HepG2 (cell line): Measurements from ENCODE around the gene BLID. TPM values are rescaled to one million over a fixed set of nuclear protein-coding genes. Genes with fewer than 3 reads are reported as not detected.

Experiments used
- ATAC-seq: fragments of 200-7000 bp; cut with Tn5 transposase; 3 replicates; pipeline ENCODE4 v1.9.1; 2020; ENCODE audit warnings: mild to moderate bottlenecking, moderate library complexity
- BruUV-seq: library from RNA; stranded (reverse); fragments of 400-500 nt; replicated peaks from 2 replicates; lab custom pipeline; 2021; lab: Mats Ljungman, UMichigan
- CTCF ChIA-PET: fragments of 300-600 bp; formaldehyde crosslinking; extraction: SDS; loops from one replicate; lab custom pipeline; 2021; ENCODE audit warnings: low total read pairs, inconsistent platforms, low intra/inter-chr PET ratio; lab: Yijun Ruan, JAX
- POLR2A ChIA-PET: fragments of 350-600 bp; sonication (Branson Sonifier 250); formaldehyde crosslinking; loops from one replicate; lab custom pipeline; 2020; ENCODE audit warnings: antibody characterized with exemption, inconsistent platforms; lab: Yijun Ruan, JAX
- DNase-seq: peaks from one replicate; pipeline ENCODE4 v3.0.0-alpha.2; 2015; ENCODE audit warnings: low spot score
- FAIRE-seq: peaks from 3 replicates; lab custom pipeline; 2011; peaks lifted over from hg19 to GRCh38; lab: Jason Lieb, UNC
- H2AFZ ChIP-seq: one replicate; pipeline ENCODE4 v1.6.1; 2011; ENCODE audit warnings: low read length, inconsistent platforms
- H3K27ac ChIP-seq: fragments of 300-600 bp; 3 replicates; pipeline ENCODE4 v1.8.0; 2011; ENCODE audit warnings: mixed run types, mild to moderate bottlenecking, mixed read lengths, low read length, inconsistent platforms; ENCODE audit not compliant: insufficient read depth; ENCODE audit errors: extremely low read length
- H3K27me3 ChIP-seq, 2 experiments: fragments of 200-600 bp in 1 of 2; 2 replicates in 1 of 2; 3 replicates in 1 of 2; pipeline versions ENCODE4 v1.6.0 to v1.8.0; 2011; ENCODE audit warnings: low read length in 2 of 2, mild to moderate bottlenecking in 2 of 2, moderate library complexity in 2 of 2, inconsistent platforms in 1 of 2; ENCODE audit not compliant: insufficient read depth in 2 of 2, control insufficient read depth in 1 of 2
- H3K36me3 ChIP-seq, 2 experiments: fragments of 200-600 bp in 1 of 2; replicated peaks in 1 of 2; 2 replicates in 1 of 2; 3 replicates in 1 of 2; pipeline versions ENCODE4 v1.5.1 to v1.8.0; 2011; ENCODE audit warnings: low read length in 2 of 2, inconsistent platforms in 1 of 2; ENCODE audit not compliant: insufficient read depth in 2 of 2, control insufficient read depth in 1 of 2
- H3K4me1 ChIP-seq: 2 replicates; pipeline ENCODE4 v1.5.1; 2012; ENCODE audit warnings: low read length, inconsistent platforms; ENCODE audit not compliant: insufficient read depth
- H3K4me2 ChIP-seq: 2 replicates; pipeline ENCODE4 v1.6.0; 2011; ENCODE audit warnings: low read depth, low read length, inconsistent platforms
- H3K4me3 ChIP-seq, 3 experiments: fragments of 200-600 bp in 1 of 3; sonication (generic), shearing (Covaris generic) in 1 of 3; replicated peaks in 1 of 3; 2 replicates each; pipeline ENCODE4 v1.5.1; 2011 to 2016; ENCODE audit warnings: low read length in 3 of 3, inconsistent platforms in 2 of 3, low read depth in 2 of 3, mild to moderate bottlenecking in 2 of 3, control low read depth in 1 of 3, mixed read lengths in 1 of 3; ENCODE audit not compliant: insufficient read depth in 1 of 3
- H3K79me2 ChIP-seq: one replicate; pipeline ENCODE4 v1.6.1; 2011; ENCODE audit warnings: low read length, inconsistent platforms; ENCODE audit not compliant: insufficient read depth
- H3K9ac ChIP-seq: 2 replicates; pipeline ENCODE4 v1.6.0; 2011; ENCODE audit warnings: mild to moderate bottlenecking, low read depth, low read length, inconsistent platforms; ENCODE audit not compliant: insufficient read depth
- H3K9me3 ChIP-seq: 2 replicates; pipeline ENCODE4 v1.5.1; 2012; ENCODE audit warnings: mild to moderate bottlenecking, low read length
- H4K20me1 ChIP-seq: 2 replicates; pipeline ENCODE4 v1.6.0; 2011; ENCODE audit warnings: inconsistent platforms, mild to moderate bottlenecking, low read length, moderate library complexity; ENCODE audit not compliant: insufficient read depth
- ARID3A ChIP-seq: IDR thresholded peaks from 2 replicates; pipeline ENCODE4 v1.6.1; 2012; ENCODE audit warnings: low read depth, low read length, improper control_type of control experiment
- BRF2 ChIP-seq: sonication (generic); formaldehyde crosslinking; IDR thresholded peaks from 2 replicates; pipeline ENCODE4 v1.8.1; 2022; ENCODE audit warnings: mild to moderate bottlenecking, missing genetic modification reagents
- HMG20A ChIP-seq: IDR thresholded peaks from 2 replicates; pipeline ENCODE4 v1.6.1; 2016; ENCODE audit warnings: borderline replicate concordance
- NFATC3 ChIP-seq: sonication (generic); formaldehyde crosslinking; IDR thresholded peaks from 2 replicates; pipeline ENCODE4 v1.5.1; 2020; ENCODE audit warnings: mild to moderate bottlenecking, missing genetic modification reagents
- SALL2 ChIP-seq: sonication (generic); formaldehyde crosslinking; IDR thresholded peaks from 2 replicates; pipeline ENCODE4 v1.8.1; 2023; ENCODE audit warnings: mild to moderate bottlenecking, missing genetic modification reagents, inconsistent platforms
- ZNF510 ChIP-seq: sonication (generic); formaldehyde crosslinking; IDR thresholded peaks from 2 replicates; pipeline ENCODE4 v1.4.0; 2020; ENCODE audit warnings: low read depth, mild to moderate bottlenecking, missing genetic modification reagents
- ZNF563 ChIP-seq: sonication (generic); formaldehyde crosslinking; IDR thresholded peaks from 2 replicates; pipeline ENCODE4 v1.8.0; 2022; ENCODE audit warnings: mild to moderate bottlenecking, moderate library complexity, missing genetic modification reagents
- ZNF639 ChIP-seq: conservative IDR thresholded peaks from 2 replicates; pipeline ENCODE4 v1.6.1; 2018; ENCODE audit warnings: missing genetic modification reagents
- ZSCAN9 ChIP-seq: IDR thresholded peaks from 2 replicates; pipeline ENCODE4 v1.6.1; 2016; ENCODE audit warnings: borderline replicate concordance
- WGBS: methylation state at CpG from one replicate; pipeline ENCODE4 v1.1.6; 2017; ENCODE audit warnings: low lambda C conversion rate; 5-methylcytosine and 5-hydroxymethylcytosine counted together
- in situ Hi-C: cut with HindIII; loops from 2 replicates; pipeline ENCODE4 v1.10.0; 2017; ENCODE audit warnings: low pct_unique_long_range_greater_than_20kb; ENCODE audit not compliant: extremely low pct_ligation_motif_present
- intact Hi-C: fragments of 100-400 bp; cut with micrococcal nuclease; formaldehyde crosslinking; loops from one replicate; pipeline ENCODE4 v1.10.0; 2022; ENCODE audit not compliant: unreplicated experiment
- polyA plus RNA-seq, 8 experiments: library from polyadenylated mRNA; depleted of rRNA in 3 of 8; stranded (reverse) in 7 of 8; unstranded in 1 of 8; fragments of >200 nt; fragmentation: Illumina TruSeq in 4 of 8; extraction: Trizol in 4 of 8; gene quantifications; 2 replicates each; pipeline versions ENCODE4 v1.2.1 to v1.2.3, GENCODE V29; 2011 to 2016; ENCODE audit warnings: low read depth in 4 of 8, missing spikeins in 1 of 8, mixed read lengths in 1 of 8; ENCODE audit not compliant: insufficient read depth in 1 of 8
- total RNA-seq, 5 experiments: library from RNA; depleted of rRNA; stranded (reverse); fragments of >200 nt; fragmentation: Illumina TruSeq; extraction: Trizol; gene quantifications; 2 replicates each; pipeline ENCODE4 v1.2.3, GENCODE V29; 2016; ENCODE audit warnings: low read depth in 1 of 5
- TF ChIP-seq, protein P1 (sequence below): sonication (generic); formaldehyde crosslinking; IDR thresholded peaks from 2 replicates; pipeline ENCODE4 v1.4.0; 2020; ENCODE audit warnings: missing genetic modification reagents, borderline replicate concordance

Gene BLID
- total and polyA plus RNA-seq, 2 of the 13 experiments (the other 11 are each of a cell fraction or from before 2014, with no cell fraction given): not detected

GRCh38 chr11:122150216-122151124 lies 34.5 kb upstream of the BLID start (continued):
- TF ChIP-seq ZNF563 (CRISPR knock-in tag): no peak
- peak; percentile 54 for TF ChIP-seq ARID3A
- TF ChIP-seq NFATC3 (CRISPR knock-in tag): no peak
- no peak for TF ChIP-seq SALL2
- peak; percentile 85 for TF ChIP-seq HMG20A (CRISPR knock-in tag)

- ChIA-PET POLR2A (no interaction called here), CTCF (no interaction called here)
- Histone ChIP-seq H3K79me2 (no peaks in the 10 kb centered on the region), H3K27ac (no peak overlapping the region), H3K4me2 (no peak overlapping the region), H3K4me1 (0 out of 2 replicates have a peak, but pooled peaks cover 7% of the 10 kb centered on the region), H3K9me3 (no peaks in the 10 kb centered on the region), H4K20me1 (no peaks in the 10 kb centered on the region), H3K36me3 (no peaks in the 10 kb centered on the region), H2AFZ (no peak overlapping the region), H3K9ac (no peak overlapping the region), H3K27me3 (peaks cover 0 to 7% of the 10 kb centered on the region in 2 experiments; a peak in 3 of 5 replicates), H3K4me3 (no peak overlapping the region)
- FAIRE-seq (no peak), DNase-seq (no peak), ATAC-seq (no peak)
- 18% methylated on average over 4 of the region's 4 CpGs for WGBS
- intact Hi-C loops: no loop called here
- in situ Hi-C loops: no loop called here
- BruUV-seq: no TSS peak
- no peak for TF ChIP-seq ZSCAN9 (CRISPR knock-in tag)
- TF ChIP-seq, protein P1, sequence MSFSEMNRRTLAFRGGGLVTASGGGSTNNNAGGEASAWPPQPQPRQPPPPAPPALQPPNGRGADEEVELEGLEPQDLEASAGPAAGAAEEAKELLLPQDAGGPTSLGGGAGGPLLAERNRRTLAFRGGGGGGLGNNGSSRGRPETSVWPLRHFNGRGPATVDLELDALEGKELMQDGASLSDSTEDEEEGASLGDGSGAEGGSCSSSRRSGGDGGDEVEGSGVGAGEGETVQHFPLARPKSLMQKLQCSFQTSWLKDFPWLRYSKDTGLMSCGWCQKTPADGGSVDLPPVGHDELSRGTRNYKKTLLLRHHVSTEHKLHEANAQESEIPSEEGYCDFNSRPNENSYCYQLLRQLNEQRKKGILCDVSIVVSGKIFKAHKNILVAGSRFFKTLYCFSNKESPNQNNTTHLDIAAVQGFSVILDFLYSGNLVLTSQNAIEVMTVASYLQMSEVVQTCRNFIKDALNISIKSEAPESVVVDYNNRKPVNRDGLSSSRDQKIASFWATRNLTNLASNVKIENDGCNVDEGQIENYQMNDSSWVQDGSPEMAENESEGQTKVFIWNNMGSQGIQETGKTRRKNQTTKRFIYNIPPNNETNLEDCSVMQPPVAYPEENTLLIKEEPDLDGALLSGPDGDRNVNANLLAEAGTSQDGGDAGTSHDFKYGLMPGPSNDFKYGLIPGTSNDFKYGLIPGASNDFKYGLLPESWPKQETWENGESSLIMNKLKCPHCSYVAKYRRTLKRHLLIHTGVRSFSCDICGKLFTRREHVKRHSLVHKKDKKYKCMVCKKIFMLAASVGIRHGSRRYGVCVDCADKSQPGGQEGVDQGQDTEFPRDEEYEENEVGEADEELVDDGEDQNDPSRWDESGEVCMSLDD (CRISPR knock-in tag): no peak
- TF ChIP-seq ZNF639: no peak
- TF ChIP-seq ZNF510 (CRISPR knock-in tag): no peak
- TF ChIP-seq BRF2 (CRISPR knock-in tag): no peak
- TF ChIP-seq ARID3A: no peak
These were observed 33.2 kb upstream of the BLID start for GRCh38 chr11:122149202-122149601.
